ENCODE results near the gene PPFIA4.

DNA sequence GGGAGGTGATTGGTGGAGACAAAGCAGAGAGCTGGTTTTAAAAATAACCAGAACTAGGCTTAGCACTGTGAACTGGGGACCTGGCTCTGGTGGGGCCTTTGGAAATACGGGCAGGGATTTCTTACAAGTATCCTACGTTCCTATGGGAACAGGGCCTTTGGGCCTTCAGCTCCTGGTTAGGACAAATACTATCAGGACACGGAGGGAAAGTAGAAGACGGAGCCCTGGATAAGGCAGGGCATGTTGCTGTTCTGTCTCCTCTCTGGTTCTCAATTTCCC lies 64.8 kb downstream of the PPFIA4 start:
- no peak for TF ChIP-seq NFRKB (IDR thresholded peaks at IDR 0.05; ENCODE audit: low read depth)
- no peak for TF ChIP-seq TARDBP (IDR thresholded peaks at IDR 0.05)
- TF ChIP-seq HNRNPL (IDR thresholded peaks at IDR 0.05; ENCODE audit: low read depth, low read length): no peak
- TF ChIP-seq POLR2A (conservative IDR thresholded peaks at IDR 0.05): no peak
- TF ChIP-seq JUNB (CRISPR knock-in tag; conservative IDR thresholded peaks at IDR 0.05): no peak
